Stimulated activated CD4-positive, alpha-beta T cell treated with anti-CD3 and anti-CD28 coated beads, Interleukin-12 subunit alpha, Interleukin-12 subunit beta, amount 100 ng/mL, for 4 hours (primary cell): ENCODE data around the gene MORN5.

Source experiments
- DNase-seq: peaks from one replicate; pipeline ENCODE4 v3.0.0-alpha.2; 2020

The MORN5 gene

DNA sequence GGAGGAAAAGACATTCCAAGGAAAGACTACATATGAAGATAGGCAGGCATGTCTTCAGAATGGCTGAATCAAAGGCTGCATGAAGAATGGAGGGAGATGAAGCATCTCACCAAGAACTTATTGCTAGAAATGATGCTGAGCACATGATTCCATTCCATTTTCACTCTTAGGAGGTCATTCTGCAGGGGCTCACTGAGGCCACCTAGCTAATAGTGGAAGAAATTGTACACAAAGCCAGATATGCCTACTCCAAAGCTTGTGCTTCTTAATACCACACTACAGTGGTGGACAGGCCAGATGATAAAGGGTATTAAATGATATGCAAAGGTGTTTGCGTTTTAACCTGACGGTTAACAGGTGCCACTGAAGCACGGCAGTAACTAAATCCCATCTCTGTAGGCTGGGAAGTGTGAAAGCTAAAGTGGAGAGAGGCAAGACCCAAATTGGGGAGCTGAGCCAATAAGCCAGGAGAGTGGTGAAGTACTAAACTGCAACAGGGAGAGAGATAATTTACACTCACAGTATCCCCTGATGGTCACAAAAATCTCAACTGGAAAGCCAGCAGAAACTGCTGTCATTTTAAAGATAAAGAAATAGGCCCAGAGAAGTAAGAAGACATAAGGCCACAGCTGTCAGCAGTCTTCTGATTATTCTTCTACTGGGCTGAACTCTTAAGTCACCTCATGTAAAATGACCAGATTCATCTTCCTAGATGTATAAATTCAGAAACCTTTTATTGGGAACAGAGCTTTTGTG lies 14.7 kb upstream of the MORN5 start:
- no peak for DNase-seq

DNA sequence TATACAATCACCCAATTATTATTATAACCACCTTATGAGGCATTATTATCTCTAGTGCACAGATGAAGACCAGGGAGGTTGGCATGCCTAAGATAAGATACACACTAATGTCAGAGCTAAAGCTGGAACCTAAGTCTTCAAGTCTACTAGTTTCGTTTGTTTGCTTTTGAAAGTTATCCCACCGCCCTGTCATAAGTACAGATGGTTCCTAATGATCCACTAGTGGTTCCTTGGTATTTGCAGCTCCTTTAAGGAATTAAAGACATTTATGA lies 14.2 kb upstream of the MORN5 start:
- DNase-seq, result no peak

DNA sequence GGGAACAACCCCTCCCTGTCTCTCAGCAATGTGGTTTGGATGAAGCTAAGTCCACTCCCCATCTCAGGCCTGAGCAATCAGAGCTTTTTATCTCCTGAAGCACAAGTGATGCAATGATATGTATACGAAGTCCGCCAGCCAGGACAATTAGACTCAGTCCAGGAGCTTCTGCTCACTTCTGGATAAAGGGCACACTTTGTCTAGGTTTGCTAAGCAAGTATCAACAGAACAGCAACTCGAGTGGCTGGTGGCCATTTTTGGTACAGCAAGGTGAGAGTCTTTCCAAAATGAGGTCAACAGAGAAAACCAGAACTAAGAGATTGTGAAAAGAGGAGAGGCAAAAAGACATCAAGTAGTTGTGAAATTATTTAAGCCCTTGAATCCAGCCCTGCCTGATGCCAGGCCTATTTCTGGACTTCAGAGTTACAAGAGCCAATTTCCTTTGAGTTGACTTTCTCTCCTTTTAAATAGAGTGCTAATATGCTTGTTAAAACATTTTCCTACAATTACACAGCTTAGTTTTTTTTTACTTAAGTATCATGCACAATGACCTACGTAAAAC lies 8.4 kb upstream of the MORN5 start:
- DNase-seq, result no peak

DNA sequence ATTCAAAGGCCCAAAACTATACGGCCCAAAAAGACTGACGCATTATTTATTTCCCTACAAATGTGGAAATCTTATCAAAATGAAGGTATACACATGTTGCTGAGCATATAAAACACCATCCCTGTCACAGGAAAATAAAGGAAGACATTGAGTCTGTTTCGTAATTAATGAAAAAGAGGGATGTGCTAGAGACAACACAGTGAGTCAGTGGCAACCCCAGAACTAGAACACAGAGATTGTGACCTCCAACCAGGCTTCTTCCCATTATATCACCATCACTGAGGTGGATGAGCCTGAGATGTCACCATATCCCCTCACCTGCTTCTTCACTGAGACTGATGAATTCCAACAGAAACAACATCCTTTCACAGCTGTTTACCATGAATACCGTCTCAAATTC lies 3.9 kb upstream of the MORN5 start:
- DNase-seq, result no peak

DNA sequence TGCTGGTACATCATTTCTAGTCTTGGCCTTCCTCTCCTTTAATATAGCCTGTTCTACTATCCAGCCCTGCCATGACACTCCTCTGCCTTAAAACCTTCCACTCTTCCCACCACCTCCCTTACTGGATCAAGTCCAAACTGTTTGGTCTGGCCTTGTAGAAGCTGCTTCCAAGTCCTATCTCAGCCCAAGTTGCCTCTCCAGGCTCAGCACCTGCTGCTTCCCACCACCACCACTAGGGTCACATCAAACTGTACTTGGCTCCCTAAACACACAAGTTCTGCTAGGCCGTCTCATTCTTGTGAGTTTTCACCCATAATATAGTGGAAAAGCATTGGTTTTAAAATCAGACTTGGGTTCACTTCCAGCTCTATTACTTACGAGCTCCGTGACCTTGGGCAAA lies 1.5 kb upstream of the MORN5 start:
- DNase-seq, result peak; percentile 11

DNA sequence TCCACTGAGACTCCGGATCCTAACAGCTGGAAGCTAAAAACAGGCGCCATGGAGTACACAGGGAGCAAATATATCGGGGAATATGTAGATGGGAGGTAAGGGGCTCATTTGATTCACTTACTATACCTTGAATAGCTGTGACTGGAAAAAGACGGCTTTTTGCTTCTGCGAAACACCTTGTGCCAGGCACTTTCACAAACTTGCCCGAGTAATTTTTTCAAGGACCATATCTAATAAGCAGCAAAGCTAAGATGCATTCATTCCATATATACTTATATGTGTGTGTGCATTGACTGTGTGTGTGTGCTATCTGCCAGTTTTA lies 178 bp downstream of the MORN5 start:
- no peak for DNase-seq

DNA sequence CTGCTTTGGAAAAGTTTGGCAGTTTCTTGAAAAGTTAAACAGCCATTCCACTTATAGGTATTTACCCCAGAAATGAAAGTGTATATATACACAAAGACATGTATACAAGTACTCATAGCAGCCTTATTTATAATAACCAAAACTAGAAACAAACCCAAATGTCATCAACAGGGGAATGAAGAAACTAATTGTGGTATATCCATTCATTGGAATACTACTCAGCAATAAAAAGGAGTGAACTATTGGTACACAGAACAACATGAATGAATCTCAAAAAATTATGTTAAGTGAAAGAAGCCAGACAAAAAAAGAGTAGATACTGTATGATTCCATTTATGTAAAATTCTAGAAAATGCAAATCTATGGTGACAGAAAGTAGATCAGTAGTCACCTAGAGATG lies 2.7 kb downstream of the MORN5 start:
- no peak for DNase-seq

DNA sequence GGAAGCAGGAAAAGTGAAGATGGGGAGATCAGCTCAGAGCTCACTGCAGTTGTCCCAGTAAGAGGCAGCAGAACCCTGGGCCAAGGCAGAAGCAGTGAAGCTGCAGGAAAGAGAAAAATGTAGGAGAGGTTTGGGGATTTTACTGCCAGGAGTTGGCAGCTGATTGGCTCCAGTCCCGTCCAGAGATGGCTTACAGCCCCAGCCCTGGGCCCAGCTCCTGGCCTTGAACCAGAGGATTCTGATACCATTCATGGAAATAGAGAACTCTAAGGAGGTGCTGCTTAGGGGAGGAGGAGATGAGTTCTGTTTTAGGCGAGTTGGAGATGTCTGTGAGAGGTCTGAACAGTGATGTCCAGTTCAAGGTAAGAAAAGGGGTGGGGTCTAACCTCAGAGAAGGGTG lies 4.6 kb downstream of the MORN5 start:
- no peak for DNase-seq

DNA sequence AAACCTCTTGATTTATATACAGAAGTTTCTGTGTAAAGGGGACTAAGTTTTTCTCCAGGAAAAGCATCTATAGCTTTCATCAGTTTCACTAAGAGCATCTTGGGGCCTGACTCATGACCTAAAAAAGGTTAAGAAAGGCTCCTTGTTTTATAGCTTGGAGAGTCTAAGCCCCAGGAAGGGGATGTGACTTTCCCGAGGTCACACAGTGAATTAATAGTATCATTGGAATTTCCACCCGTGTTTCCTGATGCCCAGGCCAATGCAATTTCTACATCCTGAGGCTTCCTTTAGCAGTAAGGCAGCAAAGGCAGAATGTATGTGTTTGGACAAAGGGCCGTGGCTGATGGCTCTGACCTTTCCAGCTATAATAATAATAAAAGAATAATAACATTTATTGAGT lies 8.6 kb downstream of the MORN5 start:
- no peak for DNase-seq

DNA sequence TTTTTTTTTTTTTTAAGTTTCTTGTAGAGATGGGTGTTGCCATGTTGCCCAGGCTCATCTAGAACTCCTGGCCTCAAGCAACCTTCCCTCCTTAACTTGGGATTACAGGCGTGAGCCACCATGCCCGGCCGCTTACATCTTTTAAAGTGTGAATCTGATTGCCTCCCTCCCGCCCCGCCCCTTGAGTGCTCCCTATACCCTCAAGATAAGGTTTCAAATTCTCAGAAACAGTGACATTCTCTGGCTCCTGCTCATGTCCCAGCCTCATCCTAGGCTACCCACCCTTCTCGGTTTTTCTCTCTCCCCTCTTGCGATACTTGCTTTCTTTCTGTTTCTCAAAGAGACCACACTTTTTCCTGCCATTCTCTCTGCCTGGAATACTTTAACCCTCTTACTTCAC lies 12.4 kb downstream of the MORN5 start:
- no peak for DNase-seq

DNA sequence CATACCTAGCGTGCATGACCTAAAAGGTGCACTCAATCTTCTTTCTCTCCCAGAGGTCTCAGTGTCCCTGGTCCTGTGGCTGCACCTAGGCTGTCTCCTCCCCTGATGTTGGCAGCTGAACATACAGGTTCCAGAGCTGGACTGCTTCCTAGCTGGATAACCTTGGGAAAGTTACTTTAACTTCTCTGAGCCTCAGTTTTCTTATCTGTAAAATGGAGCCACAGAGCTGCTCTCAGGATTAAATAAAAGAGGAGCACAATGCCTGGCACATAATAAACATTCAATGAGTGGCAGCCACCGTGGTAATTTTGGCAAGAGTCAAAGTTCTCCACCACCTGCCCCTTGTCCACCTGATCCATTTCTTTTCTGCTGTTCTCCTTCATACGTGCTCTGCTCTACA lies 14.0 kb downstream of the MORN5 start:
- no peak for DNase-seq

DNA sequence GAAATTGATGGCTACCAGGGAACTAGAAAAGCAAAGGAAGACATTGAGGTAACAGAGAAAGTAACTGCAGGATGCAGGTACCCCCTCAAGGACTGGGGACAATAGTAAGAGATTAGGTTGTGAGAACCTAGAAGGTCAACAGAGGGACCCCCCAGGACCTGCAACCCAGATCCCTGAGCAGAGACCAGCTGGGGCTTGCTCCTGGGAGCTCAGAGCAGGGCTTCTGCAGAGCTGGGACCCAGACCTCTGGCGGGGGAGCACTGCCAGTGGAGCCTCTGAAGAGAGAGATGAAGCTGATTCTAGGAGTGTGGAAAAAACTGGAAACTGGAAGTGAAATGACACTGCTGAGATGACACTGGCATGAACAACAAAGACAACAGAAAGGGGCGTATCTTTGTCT lies 17.2 kb downstream of the MORN5 start:
- DNase-seq, result no peak

DNA sequence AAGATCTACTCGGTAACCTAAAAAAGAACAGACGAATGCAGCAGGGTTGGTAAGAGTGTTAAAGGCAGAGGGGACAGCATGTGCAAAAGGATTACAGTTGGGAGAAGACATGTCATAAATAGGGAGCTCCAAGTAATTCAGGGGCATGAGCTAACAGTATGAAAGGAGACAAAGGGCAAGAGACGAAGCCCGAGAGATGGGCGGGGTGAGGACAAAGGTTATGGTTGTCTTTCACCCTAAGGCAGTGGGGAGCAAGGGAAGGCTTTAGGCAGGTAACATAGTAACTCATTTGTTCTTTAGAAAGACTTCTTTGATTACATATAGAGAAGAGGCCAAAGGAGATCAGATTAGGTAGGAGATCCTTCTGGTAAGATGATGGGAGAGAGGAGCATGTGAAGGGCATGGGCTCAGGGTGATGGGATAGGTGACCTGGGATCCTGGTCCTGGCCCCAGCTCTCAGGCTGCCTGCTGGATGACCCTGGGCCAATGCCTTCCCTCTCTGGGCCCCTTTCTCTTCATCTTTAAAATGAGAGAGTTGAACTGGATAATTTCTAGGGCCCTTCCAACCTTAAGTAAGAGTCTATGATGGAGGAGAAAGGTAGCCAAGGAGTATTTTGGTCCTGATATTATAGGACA lies 19.5 kb downstream of the MORN5 start:
- DNase-seq, result no peak

DNA sequence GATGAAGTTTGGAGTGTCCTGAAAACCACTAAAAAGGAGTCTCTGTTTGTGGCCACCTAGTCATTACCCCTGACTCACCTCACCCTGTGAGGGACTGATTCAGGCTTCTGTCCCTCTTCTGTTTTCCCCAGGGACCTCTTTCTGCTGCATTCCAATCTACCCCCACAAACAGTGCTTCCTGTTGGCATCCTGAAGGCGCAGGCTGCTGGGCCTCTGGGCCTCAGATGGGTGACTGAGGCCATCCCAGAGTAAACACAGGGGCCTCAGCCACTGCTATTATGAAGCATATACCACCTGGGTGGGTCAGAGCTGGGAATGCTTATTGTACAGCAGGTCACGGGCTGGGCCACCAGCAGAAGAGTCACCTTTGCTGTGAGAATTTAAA lies 20.0 kb downstream of the MORN5 start:
- DNase-seq, result no peak

DNA sequence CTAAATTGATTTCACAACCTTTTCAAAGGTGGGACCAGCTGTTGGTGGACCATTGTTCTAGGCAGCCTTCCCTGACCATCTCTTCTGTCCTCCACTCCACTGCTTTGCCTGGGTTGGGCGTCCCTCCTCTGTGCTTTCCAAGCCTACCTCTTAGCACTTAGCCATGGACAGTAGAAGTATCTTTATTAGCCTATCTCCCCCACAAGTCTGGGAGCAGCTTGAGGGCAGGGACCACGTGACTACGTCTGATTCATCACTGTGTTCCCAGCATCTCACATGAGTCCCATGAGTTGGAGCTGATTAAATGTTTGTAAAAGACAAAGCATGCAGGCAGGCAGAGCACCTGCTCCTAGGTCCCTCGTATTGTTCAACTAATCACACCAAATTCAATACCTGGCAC lies 20.9 kb downstream of the MORN5 start:
- no peak for DNase-seq

DNA sequence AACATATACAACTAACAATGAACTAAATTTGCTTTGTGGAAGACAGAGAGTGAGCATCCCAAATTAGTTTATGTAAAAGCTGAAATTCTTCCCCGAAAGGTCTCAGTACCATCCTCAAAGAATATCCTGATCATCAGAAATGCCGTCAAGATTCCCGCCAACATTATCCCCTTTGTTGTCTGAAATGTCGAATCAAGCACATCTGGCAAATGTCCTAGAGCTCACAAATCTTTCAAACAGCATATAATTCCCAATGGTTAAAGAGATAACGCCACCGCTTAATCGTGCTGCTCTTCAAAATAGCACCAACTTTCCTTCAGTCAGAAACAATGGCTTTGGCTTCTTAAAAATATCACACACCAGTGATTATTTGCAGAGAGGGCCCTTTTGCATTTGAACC lies 23.8 kb downstream of the MORN5 start:
- no peak for DNase-seq

DNA sequence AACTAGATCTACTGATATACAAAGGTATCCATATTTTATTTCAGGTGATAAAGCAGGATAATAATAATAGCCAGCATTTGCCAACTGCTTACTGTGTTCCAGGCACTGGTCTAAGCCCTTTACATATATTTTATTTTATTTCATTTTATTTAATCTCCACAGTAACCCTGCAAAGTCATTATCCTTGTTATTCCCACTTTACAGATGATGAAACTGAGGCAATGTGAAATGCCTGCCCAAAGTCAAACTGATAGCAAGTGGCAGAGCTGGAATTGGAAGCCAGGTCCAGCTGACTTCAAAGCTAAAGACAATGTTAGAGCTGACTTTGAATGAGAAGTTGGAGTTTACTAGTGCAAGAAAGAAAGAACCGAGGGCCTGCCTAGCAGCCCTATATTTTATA lies 24.8 kb downstream of the MORN5 start:
- no peak for DNase-seq

DNA sequence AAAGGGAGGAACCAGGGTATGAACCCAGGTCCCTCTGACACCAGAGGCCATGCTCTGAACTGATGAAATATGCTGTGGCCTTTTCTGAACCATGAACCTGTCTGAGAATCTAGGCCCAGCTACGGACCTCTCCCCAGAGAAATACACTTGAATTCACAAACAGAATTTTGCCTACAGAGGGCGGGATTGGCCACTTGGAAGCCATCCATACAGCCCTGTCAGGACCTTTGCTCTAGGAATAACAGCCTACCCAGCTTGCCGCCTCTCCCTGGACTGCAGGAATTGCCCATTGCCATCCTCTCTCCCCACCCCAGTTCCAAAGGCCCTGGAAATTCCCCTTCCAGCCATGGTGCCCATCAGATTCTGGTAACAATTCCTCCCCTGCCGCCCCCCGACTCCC lies 26.6 kb downstream of the MORN5 start:
- no peak for DNase-seq

DNA sequence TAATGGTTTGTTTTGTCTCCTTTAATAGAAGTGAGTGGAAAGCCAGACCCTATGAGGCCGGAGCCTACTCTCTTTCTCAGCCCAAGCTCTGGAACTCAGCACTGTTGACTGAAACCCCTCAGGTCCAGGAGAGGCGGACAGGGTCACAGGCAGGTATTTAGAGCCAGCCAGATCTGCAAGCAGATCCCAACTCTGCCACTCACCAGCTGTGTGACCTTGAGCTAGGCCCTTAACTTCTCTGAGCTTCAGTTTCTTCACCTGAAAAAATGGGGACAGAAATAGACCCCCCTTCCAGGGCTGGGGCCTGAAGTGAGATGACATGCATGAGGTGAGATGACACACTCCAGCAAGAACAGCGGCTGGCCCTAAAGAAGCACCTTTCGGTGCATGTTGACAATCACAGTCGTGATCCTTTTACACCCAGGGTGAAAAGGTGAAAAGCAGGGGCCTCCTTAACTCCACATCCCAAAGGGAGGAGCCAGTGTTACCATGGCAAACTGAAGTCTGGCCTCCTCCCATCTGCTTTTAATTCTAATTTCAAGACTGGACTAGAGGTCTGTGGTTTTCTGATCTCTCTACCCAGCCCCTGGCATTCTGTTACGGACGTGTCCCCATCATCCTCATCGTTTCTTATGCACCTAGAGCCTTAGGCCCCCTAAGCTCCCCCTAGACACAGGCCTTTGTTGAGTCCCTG lies 27.2 kb downstream of the MORN5 start:
- no peak for DNase-seq

DNA sequence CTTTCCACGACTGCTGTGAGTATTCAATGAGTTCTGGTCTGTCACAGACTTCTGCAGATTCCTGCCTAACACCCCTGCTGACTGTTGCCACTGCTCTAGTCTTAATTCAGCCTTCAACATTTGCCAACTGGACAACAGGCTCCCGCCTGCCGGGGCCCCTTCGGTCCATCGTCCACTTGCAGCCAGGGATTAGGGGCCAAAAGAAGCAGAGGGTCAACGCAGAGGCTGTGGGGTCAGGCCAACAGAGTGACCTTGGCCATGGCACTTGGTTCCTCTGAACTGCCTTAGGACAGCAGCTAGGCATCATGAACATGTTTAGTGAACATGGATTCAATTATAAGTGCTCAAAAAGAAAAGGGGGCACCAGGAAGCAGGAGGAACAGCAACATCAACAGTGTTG lies 28.7 kb downstream of the MORN5 start:
- DNase-seq, result no peak

DNA sequence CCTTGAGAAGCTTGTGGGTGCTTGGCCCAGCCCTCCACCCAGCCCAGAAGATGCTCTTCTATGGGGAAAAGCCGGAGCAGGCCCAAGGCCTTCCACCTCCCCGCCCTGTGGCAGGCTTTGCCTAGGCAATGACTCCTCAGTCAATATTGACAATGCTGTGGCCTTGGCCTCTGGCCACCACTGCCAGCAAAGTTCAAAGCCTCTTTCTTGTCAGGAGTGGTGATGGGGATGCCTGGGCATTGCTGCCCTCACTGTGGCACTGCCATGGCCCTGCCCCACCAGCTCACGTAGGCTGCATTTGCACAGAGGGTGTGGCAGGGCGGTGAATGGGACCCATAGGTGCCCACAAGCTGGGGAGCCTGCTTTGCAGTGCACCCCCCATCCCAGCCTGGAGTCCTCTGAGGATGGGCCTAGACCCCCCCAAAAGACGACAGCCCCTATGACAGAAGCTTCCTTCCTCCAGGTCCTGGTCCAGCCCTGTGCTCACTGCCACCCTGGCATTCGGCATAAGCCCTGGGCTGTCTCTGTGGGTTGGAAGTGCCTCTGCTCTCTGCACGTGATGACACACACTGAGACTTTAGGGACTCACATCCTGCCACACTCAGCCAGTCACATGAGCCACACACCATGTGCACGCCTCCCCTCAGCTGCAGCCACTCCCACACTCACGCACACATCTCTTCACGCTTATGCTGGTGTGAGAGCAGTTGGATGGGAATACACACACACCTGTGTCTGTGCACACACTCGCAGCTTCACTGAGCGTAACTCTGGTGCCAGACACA lies 31.1 kb downstream of the MORN5 start:
- DNase-seq, result no peak

DNA sequence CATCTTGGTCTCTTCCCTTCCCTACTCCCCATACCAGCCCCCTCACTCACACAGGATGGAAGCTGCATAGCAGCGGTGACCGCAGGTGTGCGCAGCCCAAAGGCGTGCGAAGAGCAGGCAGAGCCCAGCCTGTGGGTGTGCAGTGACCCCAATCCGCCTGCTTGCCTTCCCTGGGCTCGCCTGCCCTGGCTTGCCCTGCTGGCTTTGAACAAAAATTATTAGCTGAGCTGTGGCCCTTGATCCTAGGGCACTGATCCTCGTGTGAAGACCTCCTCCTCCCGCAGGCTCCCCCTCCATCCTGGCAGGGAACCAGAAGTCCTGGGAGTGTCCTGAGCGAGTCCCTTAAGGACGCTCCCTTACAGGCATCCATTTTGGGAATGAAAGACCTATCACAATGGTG lies 31.9 kb downstream of the MORN5 start:
- DNase-seq, result no peak

DNA sequence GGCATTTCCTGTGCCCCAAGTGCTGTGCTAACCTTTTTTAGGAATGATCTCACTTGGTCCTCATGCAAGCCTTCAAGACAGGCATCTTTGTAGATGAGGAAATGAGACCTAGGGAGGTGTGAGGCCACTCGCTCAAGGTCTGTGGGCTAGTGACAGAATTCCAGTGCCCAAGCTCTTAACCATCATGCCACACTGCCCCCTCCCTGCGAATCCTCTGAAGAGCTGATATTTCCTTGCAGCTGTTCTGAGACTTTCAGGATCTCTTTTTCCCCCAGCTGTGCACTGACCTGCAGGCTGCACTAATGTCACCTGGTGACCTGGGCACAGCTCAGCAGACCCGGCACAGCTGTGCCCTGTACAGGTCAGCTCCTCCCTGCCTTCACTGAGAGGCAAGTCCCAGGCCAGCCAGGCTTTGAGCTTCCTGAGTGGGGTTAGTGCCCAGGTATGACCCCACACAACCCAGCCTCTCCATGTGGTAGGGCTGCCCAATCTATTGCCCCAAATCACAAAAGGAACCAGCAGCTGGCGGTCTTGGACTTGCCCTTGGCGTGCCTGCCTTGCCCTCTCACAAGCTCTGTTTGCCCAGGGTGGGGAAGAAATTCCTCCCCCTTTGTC lies 32.7 kb downstream of the MORN5 start:
- no peak for DNase-seq
